Left ventricle myocardium superior (tissue), 1 donor: ENCODE results near the gene ESR1. TPM values are rescaled to one million over a fixed set of nuclear protein-coding genes. Genes with fewer than 3 reads are reported as not detected.
"Not testable (repeated sequence)": the region's sequence is repeated elsewhere in the genome, so short reads cannot be mapped to it uniquely, and the experiment has no call there.

Source experiments
- ATAC-seq: fragments of 200-7000 bp; cut with Tn5 transposase; one replicate; pipeline ENCODE4 v1.9.1; 2020; ENCODE audit warnings: mild to moderate bottlenecking, moderate library complexity
- DNase-seq: peaks from one replicate; pipeline ENCODE4 v3.0.0-alpha.2; 2020
- intact Hi-C: fragments of 100-400 bp; cut with micrococcal nuclease; formaldehyde crosslinking; loops from one replicate; pipeline ENCODE4 v1.11.0; 2022
- total RNA-seq: library from RNA; stranded (reverse); fragmentation: NEBNext Ultra II Directional; extraction: Animal tissue kit (Norgen Biotek cat#: 25700); gene quantifications from one replicate; pipeline ENCODE4 v1.2.1, GENCODE V29; 2021
- donor health status: DM: no; HTN: yes; CAD: no; lungs with severe emphysema.

The ESR1 gene
- total RNA-seq, 1 donor from 2014 or later = 1.3 TPM

- DNase-seq = no peak
- ATAC-seq = peak; percentile 31
- intact Hi-C loops = no loop called here
Observed at GRCh38 chr6:152071843-152072242, 264.4 kb downstream of the ESR1 start.

- ATAC-seq, intact Hi-C loops, DNase-seq: not testable (repeated sequence)
Observed at GRCh38 chr6:152076242-152076641, 268.8 kb downstream of the ESR1 start.

GRCh38 chr6:152078001-152078400 is 270.5 kb downstream of the ESR1 start:
- no peak for ATAC-seq
- DNase-seq = no peak
- intact Hi-C loops = no loop called here

GRCh38 chr6:152078804-152079203 is 271.3 kb downstream of the ESR1 start:
- DNase-seq (no peak), ATAC-seq (no peak)
- intact Hi-C loops = no loop called here

- DNase-seq (no peak), ATAC-seq (no peak)
- intact Hi-C loops = no loop called here
Observed at GRCh38 chr6:152085451-152085921, 278.0 kb downstream of the ESR1 start.

GRCh38 chr6:152086223-152086873 is 278.9 kb downstream of the ESR1 start:
- intact Hi-C loops = no loop called here
- ATAC-seq (no peak), DNase-seq (no peak)

GRCh38 chr6:152087096-152087495 is 279.6 kb downstream of the ESR1 start:
- DNase-seq (no peak), ATAC-seq (no peak)
- intact Hi-C loops = no loop called here

- intact Hi-C loops = no loop called here
- DNase-seq (no peak), ATAC-seq (no peak)
Observed at GRCh38 chr6:152087701-152088100, 280.2 kb downstream of the ESR1 start.

- intact Hi-C loops = no loop called here
- ATAC-seq (peak; percentile 66), DNase-seq (peak; percentile 39)
Observed at GRCh38 chr6:152089992-152090391, 282.5 kb downstream of the ESR1 start.

- intact Hi-C loops = no loop called here
- ATAC-seq = peak; percentile 47
Observed at GRCh38 chr6:152091201-152091600, 283.7 kb downstream of the ESR1 start.

GRCh38 chr6:152091851-152092341 is 284.4 kb downstream of the ESR1 start:
- ATAC-seq (peak; percentile 52), DNase-seq (peak; percentile 29)
- intact Hi-C loops = no loop called here

More at GRCh38 chr6:152091201-152091600, 283.7 kb downstream of the ESR1 start:
- DNase-seq = no peak

- no peak for DNase-seq
- intact Hi-C loops = no loop called here
- no peak for ATAC-seq
Observed at GRCh38 chr6:152093711-152094110, 286.2 kb downstream of the ESR1 start.

GRCh38 chr6:152094276-152094675 is 286.8 kb downstream of the ESR1 start:
- ATAC-seq = no peak
- DNase-seq = no peak
- intact Hi-C loops = no loop called here

GRCh38 chr6:152094992-152095592 is 287.6 kb downstream of the ESR1 start:
- intact Hi-C loops = no loop called here
- peak; percentile 76 for DNase-seq
- ATAC-seq = peak; percentile 85

GRCh38 chr6:152096863-152097496 is 289.5 kb downstream of the ESR1 start:
- intact Hi-C loops = no loop called here
- ATAC-seq = no peak
- DNase-seq = no peak

GRCh38 chr6:152098683-152099082 is 291.2 kb downstream of the ESR1 start:
- intact Hi-C loops = no loop called here
- DNase-seq = no peak
- ATAC-seq = no peak

- DNase-seq (no peak), ATAC-seq (peak; percentile 12)
- intact Hi-C loops = no loop called here
Observed at GRCh38 chr6:152099446-152100182, 292.1 kb downstream of the ESR1 start.

GRCh38 chr6:152100183-152100618 is 292.7 kb downstream of the ESR1 start:
- intact Hi-C loops = no loop called here
- DNase-seq = peak; percentile 68
- peak; percentile 85 for ATAC-seq

- ATAC-seq (no peak), DNase-seq (no peak)
- intact Hi-C loops = no loop called here
Observed at GRCh38 chr6:152107973-152108372, 300.5 kb downstream of the ESR1 start.
